ENCODE measurements around the gene ESRRA.

GRCh38 chr11:64283092-64283491 lies 22.2 kb upstream of the ESRRA start:
- no peak for TF ChIP-seq ZEB2 (IDR thresholded peaks at IDR 0.05)
- TF ChIP-seq, protein P1, sequence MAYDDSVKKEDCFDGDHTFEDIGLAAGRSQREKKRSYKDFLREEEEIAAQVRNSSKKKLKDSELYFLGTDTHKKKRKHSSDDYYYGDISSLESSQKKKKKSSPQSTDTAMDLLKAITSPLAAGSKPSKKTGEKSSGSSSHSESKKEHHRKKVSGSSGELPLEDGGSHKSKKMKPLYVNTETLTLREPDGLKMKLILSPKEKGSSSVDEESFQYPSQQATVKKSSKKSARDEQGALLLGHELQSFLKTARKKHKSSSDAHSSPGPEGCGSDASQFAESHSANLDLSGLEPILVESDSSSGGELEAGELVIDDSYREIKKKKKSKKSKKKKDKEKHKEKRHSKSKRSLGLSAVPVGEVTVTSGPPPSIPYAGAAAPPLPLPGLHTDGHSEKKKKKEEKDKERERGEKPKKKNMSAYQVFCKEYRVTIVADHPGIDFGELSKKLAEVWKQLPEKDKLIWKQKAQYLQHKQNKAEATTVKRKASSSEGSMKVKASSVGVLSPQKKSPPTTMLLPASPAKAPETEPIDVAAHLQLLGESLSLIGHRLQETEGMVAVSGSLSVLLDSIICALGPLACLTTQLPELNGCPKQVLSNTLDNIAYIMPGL (CRISPR knock-in tag; IDR thresholded peaks at IDR 0.05): no peak
- no peak for TF ChIP-seq SAFB (IDR thresholded peaks at IDR 0.05; ENCODE audit: borderline replicate concordance, low read depth, low read length)
